HepG2 (cell line): Measurements from ENCODE around the gene CAP2. TPM values are rescaled to one million over a fixed set of nuclear protein-coding genes. Genes with fewer than 3 reads are reported as not detected.
A peak's percentile ranks its signal among the peaks of the same experiment; 100 is the strongest.

ENCODE experiments used
- ATAC-seq: fragments of 200-7000 bp; cut with Tn5 transposase; 3 replicates; pipeline ENCODE4 v1.9.1; 2020; ENCODE audit warnings: mild to moderate bottlenecking, moderate library complexity
- BruUV-seq: library from RNA; stranded (reverse); fragments of 400-500 nt; replicated peaks from 2 replicates; lab custom pipeline; 2021; lab: Mats Ljungman, UMichigan
- CTCF ChIA-PET: fragments of 300-600 bp; formaldehyde crosslinking; extraction: SDS; loops from one replicate; lab custom pipeline; 2021; ENCODE audit warnings: low total read pairs, inconsistent platforms, low intra/inter-chr PET ratio; lab: Yijun Ruan, JAX
- POLR2A ChIA-PET: fragments of 350-600 bp; sonication (Branson Sonifier 250); formaldehyde crosslinking; loops from one replicate; lab custom pipeline; 2020; ENCODE audit warnings: antibody characterized with exemption, inconsistent platforms; lab: Yijun Ruan, JAX
- DNase-seq: peaks from one replicate; pipeline ENCODE4 v3.0.0-alpha.2; 2015; ENCODE audit warnings: low spot score
- FAIRE-seq: peaks from 3 replicates; lab custom pipeline; 2011; peaks lifted over from hg19 to GRCh38; lab: Jason Lieb, UNC
- H2AFZ ChIP-seq: one replicate; pipeline ENCODE4 v1.6.1; 2011; ENCODE audit warnings: low read length, inconsistent platforms
- H3K27ac ChIP-seq: fragments of 300-600 bp; 3 replicates; pipeline ENCODE4 v1.8.0; 2011; ENCODE audit warnings: mixed run types, mild to moderate bottlenecking, mixed read lengths, low read length, inconsistent platforms; ENCODE audit not compliant: insufficient read depth; ENCODE audit errors: extremely low read length
- H3K27me3 ChIP-seq, 2 experiments: fragments of 200-600 bp in 1 of 2; 2 replicates in 1 of 2; 3 replicates in 1 of 2; pipeline versions ENCODE4 v1.6.0 to v1.8.0; 2011; ENCODE audit warnings: low read length in 2 of 2, mild to moderate bottlenecking in 2 of 2, moderate library complexity in 2 of 2, inconsistent platforms in 1 of 2; ENCODE audit not compliant: insufficient read depth in 2 of 2, control insufficient read depth in 1 of 2
- H3K36me3 ChIP-seq, 2 experiments: fragments of 200-600 bp in 1 of 2; replicated peaks in 1 of 2; 2 replicates in 1 of 2; 3 replicates in 1 of 2; pipeline versions ENCODE4 v1.5.1 to v1.8.0; 2011; ENCODE audit warnings: low read length in 2 of 2, inconsistent platforms in 1 of 2; ENCODE audit not compliant: insufficient read depth in 2 of 2, control insufficient read depth in 1 of 2
- H3K4me1 ChIP-seq: 2 replicates; pipeline ENCODE4 v1.5.1; 2012; ENCODE audit warnings: low read length, inconsistent platforms; ENCODE audit not compliant: insufficient read depth
- H3K4me2 ChIP-seq: 2 replicates; pipeline ENCODE4 v1.6.0; 2011; ENCODE audit warnings: low read depth, low read length, inconsistent platforms
- H3K4me3 ChIP-seq, 3 experiments: fragments of 200-600 bp in 1 of 3; sonication (generic), shearing (Covaris generic) in 1 of 3; replicated peaks in 1 of 3; 2 replicates each; pipeline ENCODE4 v1.5.1; 2011 to 2016; ENCODE audit warnings: low read length in 3 of 3, inconsistent platforms in 2 of 3, low read depth in 2 of 3, mild to moderate bottlenecking in 2 of 3, control low read depth in 1 of 3, mixed read lengths in 1 of 3; ENCODE audit not compliant: insufficient read depth in 1 of 3
- H3K79me2 ChIP-seq: one replicate; pipeline ENCODE4 v1.6.1; 2011; ENCODE audit warnings: low read length, inconsistent platforms; ENCODE audit not compliant: insufficient read depth
- H3K9ac ChIP-seq: 2 replicates; pipeline ENCODE4 v1.6.0; 2011; ENCODE audit warnings: mild to moderate bottlenecking, low read depth, low read length, inconsistent platforms; ENCODE audit not compliant: insufficient read depth
- H3K9me3 ChIP-seq: 2 replicates; pipeline ENCODE4 v1.5.1; 2012; ENCODE audit warnings: mild to moderate bottlenecking, low read length
- H4K20me1 ChIP-seq: 2 replicates; pipeline ENCODE4 v1.6.0; 2011; ENCODE audit warnings: inconsistent platforms, mild to moderate bottlenecking, low read length, moderate library complexity; ENCODE audit not compliant: insufficient read depth
- CHCHD3 ChIP-seq: sonication (generic); formaldehyde crosslinking; IDR thresholded peaks from 2 replicates; pipeline ENCODE4 v1.8.0; 2022; ENCODE audit warnings: mild to moderate bottlenecking, missing genetic modification reagents, moderate library complexity
- CREB1 ChIP-seq, 2 experiments: fragments of 450-650 bp in 1 of 2; IDR thresholded peaks; 2 replicates each; pipeline ENCODE4 v1.6.1; 2016 to 2017; ENCODE audit warnings: control low read depth in 1 of 2, mild to moderate bottlenecking in 1 of 2, missing compliant biosample characterization in 1 of 2, missing genetic modification characterization in 1 of 2
- FOXA3 ChIP-seq: IDR thresholded peaks from 2 replicates; pipeline ENCODE4 v1.6.1; 2016; ENCODE audit warnings: missing genetic modification reagents, missing compliant biosample characterization
- IRX3 ChIP-seq: sonication (generic); formaldehyde crosslinking; IDR thresholded peaks from 2 replicates; pipeline ENCODE4 v1.8.1; 2023; ENCODE audit warnings: mild to moderate bottlenecking, low read depth, missing genetic modification reagents, borderline replicate concordance
- PAXIP1 ChIP-seq: sonication (generic); formaldehyde crosslinking; conservative IDR thresholded peaks from 2 replicates; pipeline ENCODE4 v1.4.0; 2020; ENCODE audit warnings: mild to moderate bottlenecking, missing genetic modification reagents, moderate library complexity
- RCOR2 ChIP-seq: IDR thresholded peaks from 2 replicates; pipeline ENCODE4 v1.6.1; 2016; ENCODE audit warnings: missing biosample characterization, missing genetic modification reagents
- SAP130 ChIP-seq: IDR thresholded peaks from 2 replicates; pipeline ENCODE4 v1.6.1; 2016; ENCODE audit warnings: low read depth
- SOX6 ChIP-seq, 2 experiments: fragments of 450-650 bp in 1 of 2; sonication (generic) in 1 of 2; formaldehyde crosslinking in 1 of 2; IDR thresholded peaks; 2 replicates each; pipeline versions ENCODE4 v1.4.0 to v1.6.1; 2017 to 2020; ENCODE audit warnings: antibody characterized with exemption in 1 of 2, mild to moderate bottlenecking in 1 of 2, missing genetic modification reagents in 1 of 2
- TBX3 ChIP-seq: fragments of 450-650 bp; IDR thresholded peaks from 2 replicates; pipeline ENCODE4 v1.6.1; 2017; ENCODE audit warnings: antibody characterized with exemption, mild to moderate bottlenecking, inconsistent platforms, borderline replicate concordance
- TCF7 ChIP-seq: sonication (generic); IDR thresholded peaks from 2 replicates; pipeline ENCODE4 v1.6.1; 2016; ENCODE audit warnings: antibody characterized with exemption, low read depth
- TCF7L2 ChIP-seq: IDR thresholded peaks from 2 replicates; pipeline ENCODE4 v1.6.1; 2011; ENCODE audit warnings: mild to moderate bottlenecking, low read depth, low read length, moderate library complexity
- TFAP4 ChIP-seq: sonication (generic); IDR thresholded peaks from 2 replicates; pipeline ENCODE4 v1.6.1; 2016; ENCODE audit warnings: low read depth, borderline replicate concordance
- YEATS2 ChIP-seq: sonication (generic); formaldehyde crosslinking; IDR thresholded peaks from 2 replicates; pipeline ENCODE4 v1.4.0; 2020; ENCODE audit warnings: missing genetic modification reagents, borderline replicate concordance
- ZGPAT ChIP-seq: IDR thresholded peaks from 2 replicates; pipeline ENCODE4 v1.6.1; 2016; ENCODE audit warnings: mild to moderate bottlenecking
- ZNF281 ChIP-seq: sonication (generic); formaldehyde crosslinking; IDR thresholded peaks from 2 replicates; pipeline ENCODE4 v1.4.0; 2020; ENCODE audit warnings: missing genetic modification reagents, borderline replicate concordance
- WGBS: methylation state at CpG from one replicate; pipeline ENCODE4 v1.1.6; 2017; ENCODE audit warnings: low lambda C conversion rate; 5-methylcytosine and 5-hydroxymethylcytosine counted together
- in situ Hi-C: cut with HindIII; loops from 2 replicates; pipeline ENCODE4 v1.10.0; 2017; ENCODE audit warnings: low pct_unique_long_range_greater_than_20kb; ENCODE audit not compliant: extremely low pct_ligation_motif_present
- intact Hi-C: fragments of 100-400 bp; cut with micrococcal nuclease; formaldehyde crosslinking; loops from one replicate; pipeline ENCODE4 v1.10.0; 2022; ENCODE audit not compliant: unreplicated experiment
- polyA plus RNA-seq, 8 experiments: library from polyadenylated mRNA; depleted of rRNA in 3 of 8; stranded (reverse) in 7 of 8; unstranded in 1 of 8; fragments of >200 nt; fragmentation: Illumina TruSeq in 4 of 8; extraction: Trizol in 4 of 8; gene quantifications; 2 replicates each; pipeline versions ENCODE4 v1.2.1 to v1.2.3, GENCODE V29; 2011 to 2016; ENCODE audit warnings: low read depth in 4 of 8, missing spikeins in 1 of 8, mixed read lengths in 1 of 8; ENCODE audit not compliant: insufficient read depth in 1 of 8
- total RNA-seq, 5 experiments: library from RNA; depleted of rRNA; stranded (reverse); fragments of >200 nt; fragmentation: Illumina TruSeq; extraction: Trizol; gene quantifications; 2 replicates each; pipeline ENCODE4 v1.2.3, GENCODE V29; 2016; ENCODE audit warnings: low read depth in 1 of 5

CAP2 gene
- total and polyA plus RNA-seq, 2 of the 13 experiments (the other 11 are each of a cell fraction or from before 2014, with no cell fraction given), result 7.9 to 53.1 TPM

- FAIRE-seq (peak; percentile 73), ATAC-seq (peak; percentile 2; the same call in 2 of the 3 replicates), DNase-seq (peak; percentile 87)
- no peaks in the 10 kb centered on the region for H4K20me1 ChIP-seq
- H3K9me3 ChIP-seq, result no peaks in the 10 kb centered on the region
- peaks cover 21% of the 10 kb centered on the region for H3K79me2 ChIP-seq
- POLR2A ChIA-PET, result interaction anchor here (0.8 to 1.3 kb wide), 2 partner anchors 9 to 104 kb away, joined by 3 read pairs; partner anchors contain the start of gene NUP153
- BruUV-seq, result no TSS peak
- CTCF ChIA-PET, result no interaction called here
- H3K4me1 ChIP-seq, result peaks cover 34% of the 10 kb centered on the region
- H3K27me3 ChIP-seq, result no peaks in the 10 kb centered on the region; a peak in 1 of 5 replicates
- no peak overlapping the region for H2AFZ ChIP-seq
- H3K9ac ChIP-seq, result peak overlapping the region; percentile 89; the same call in 1 of the 2 replicates
- in situ Hi-C loops (no loop called here), intact Hi-C loops (loop anchor here (5.0 kb wide), 2 partner anchors 39 to 104 kb away; partner anchors contain the start of gene NUP153)
- peak overlapping the region; percentile 93 for H3K4me2 ChIP-seq
- H3K36me3 ChIP-seq, result peaks cover 6 to 30% of the 10 kb centered on the region in 2 experiments
- peak overlapping the region in 1 of 3 experiments; percentile 99; a peak in 3 of 6 replicates for H3K4me3 ChIP-seq
- peak overlapping the region; percentile 36 for H3K27ac ChIP-seq
- 0% methylated on average over 1 of the region's 1 CpG for WGBS
- no peak for TF ChIP-seq CHCHD3 (CRISPR knock-in tag)
- no peak for TF ChIP-seq TFAP4
- 0 out of 2 replicates have a peak, but pooled peaks have one; percentile 32 for TF ChIP-seq FOXA3 (CRISPR knock-in tag)
- no peak for TF ChIP-seq CREB1 (IDR thresholded peaks at IDR 0.05)
- TF ChIP-seq CREB1 (CRISPR knock-in tag; IDR thresholded peaks at IDR 0.05), result 0 out of 2 replicates have a peak, but pooled peaks have one; percentile 29
- peak; percentile 85 for TF ChIP-seq TCF7L2
- peak; percentile 46 for TF ChIP-seq PAXIP1
- no peak for TF ChIP-seq TBX3
- TF ChIP-seq SAP130 (CRISPR knock-in tag), result 0 out of 2 replicates have a peak, but pooled peaks have one; percentile 13
- TF ChIP-seq TCF7, result peak; percentile 80
- no peak for TF ChIP-seq ZNF281 (CRISPR knock-in tag)
- no peak for TF ChIP-seq ZGPAT (CRISPR knock-in tag)
- TF ChIP-seq YEATS2 (CRISPR knock-in tag), result no peak
- TF ChIP-seq RCOR2 (CRISPR knock-in tag), result 0 out of 2 replicates have a peak, but pooled peaks have one; percentile 35
- TF ChIP-seq IRX3 (CRISPR knock-in tag), result no peak
- TF ChIP-seq SOX6 (IDR thresholded peaks at IDR 0.05), result no peak
- peak; percentile 42; the same call in 1 of the 2 replicates for TF ChIP-seq SOX6 (CRISPR knock-in tag; IDR thresholded peaks at IDR 0.05)
These were observed 209.5 kb downstream of the CAP2 start for GRCh38 chr6:17602888-17603287.
